Neutrophil (primary cell): ENCODE measurements around the gene CFL1.
A peak's percentile ranks its signal among the peaks of the same experiment; 100 is the strongest.

Source experiments
- H3K27ac ChIP-seq: fragments of 200-600 bp; sonication (generic); 2 replicates; pipeline ENCODE4 v1.5.1; 2016; ENCODE audit warnings: mild to moderate bottlenecking, moderate library complexity
- H3K27me3 ChIP-seq: fragments of 200-600 bp; sonication (generic); 2 replicates; pipeline ENCODE4 v1.6.0; 2016; ENCODE audit warnings: mild to moderate bottlenecking
- H3K36me3 ChIP-seq: fragments of 200-600 bp; sonication (generic); 2 replicates; pipeline ENCODE4 v1.5.1; 2017
- H3K4me1 ChIP-seq, 2 experiments: fragments of 200-600 bp in 1 of 2; sonication (generic) in 1 of 2; 1 replicate in 1 of 2; 2 replicates in 1 of 2; pipeline versions ENCODE4 v1.5.1 to v1.6.1; 2013 to 2016; ENCODE audit warnings: low read depth in 1 of 2, low read length in 1 of 2, mild to moderate bottlenecking in 1 of 2, moderate library complexity in 1 of 2; ENCODE audit not compliant: control insufficient read depth in 1 of 2, insufficient read depth in 1 of 2
- H3K4me3 ChIP-seq, 2 experiments: fragments of 200-600 bp in 1 of 2; sonication (generic) in 1 of 2; 1 replicate in 1 of 2; 2 replicates in 1 of 2; pipeline ENCODE4 v1.5.1; 2013 to 2016; ENCODE audit warnings: low read depth in 1 of 2, low read length in 1 of 2, mild to moderate bottlenecking in 1 of 2, moderate library complexity in 1 of 2
- H3K9me3 ChIP-seq: fragments of 200-600 bp; sonication (generic); 2 replicates; pipeline ENCODE4 v1.5.1; 2016
- CTCF ChIP-seq: fragments of 200-600 bp; sonication (generic); IDR thresholded peaks from 2 replicates; pipeline ENCODE4 v1.5.1; 2016; ENCODE audit warnings: antibody characterized with exemption

Gene CFL1

GRCh38 chr11:65821107-65821506 is 36.9 kb downstream of the CFL1 start:
- Histone ChIP-seq H3K27ac (no peak overlapping the region), H3K4me1 (peaks cover 16 to 32% of the 10 kb centered on the region in 2 experiments), H3K27me3 (no peaks in the 10 kb centered on the region), H3K36me3 (no peaks in the 10 kb centered on the region), H3K4me3 (no peak overlapping the region), H3K9me3 (no peaks in the 10 kb centered on the region)
- no peak for TF ChIP-seq CTCF

- peak; percentile 100 for TF ChIP-seq CTCF
- Histone ChIP-seq H3K27ac (peak overlapping the region; percentile 94), H3K36me3 (no peaks in the 10 kb centered on the region), H3K27me3 (no peaks in the 10 kb centered on the region), H3K4me3 (peak overlapping the region; percentile 62 to 75), H3K4me1 (peaks cover 32 to 48% of the 10 kb centered on the region in 2 experiments), H3K9me3 (no peaks in the 10 kb centered on the region)
Measured at GRCh38 chr11:65817835-65818680, 39.9 kb downstream of the CFL1 start.

DNA sequence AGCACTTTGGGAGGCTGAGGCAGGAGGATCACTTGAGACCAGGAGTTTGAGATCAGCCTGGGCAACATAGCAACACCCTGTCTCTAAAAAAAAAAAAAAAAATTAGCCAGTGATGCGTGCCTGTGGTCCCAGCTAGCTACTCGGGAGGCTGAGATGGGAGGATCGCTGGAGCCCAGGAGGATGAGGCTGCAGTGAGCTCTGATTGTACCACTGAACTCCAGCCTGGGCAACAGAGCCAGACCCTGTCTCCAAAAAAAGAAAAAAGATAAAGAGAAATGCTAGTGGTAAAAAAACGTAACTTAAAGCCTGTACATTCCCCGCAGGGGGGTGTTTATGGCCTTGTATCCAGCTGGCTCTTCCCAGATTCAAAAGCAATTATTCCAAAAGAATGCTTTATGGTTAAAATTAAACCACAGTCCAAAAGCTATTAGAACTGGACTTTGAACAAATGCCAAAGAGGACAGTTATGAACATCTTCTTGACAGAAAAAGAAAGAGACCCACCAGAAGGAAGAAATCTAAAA is 40.6 kb downstream of the CFL1 start:
- Histone ChIP-seq H3K27ac (peak overlapping the region; percentile 94), H3K27me3 (no peaks in the 10 kb centered on the region), H3K4me1 (peaks cover 38 to 54% of the 10 kb centered on the region in 2 experiments), H3K36me3 (no peaks in the 10 kb centered on the region), H3K9me3 (no peaks in the 10 kb centered on the region), H3K4me3 (peak overlapping the region; percentile 62 to 75)
- no peak for TF ChIP-seq CTCF

DNA sequence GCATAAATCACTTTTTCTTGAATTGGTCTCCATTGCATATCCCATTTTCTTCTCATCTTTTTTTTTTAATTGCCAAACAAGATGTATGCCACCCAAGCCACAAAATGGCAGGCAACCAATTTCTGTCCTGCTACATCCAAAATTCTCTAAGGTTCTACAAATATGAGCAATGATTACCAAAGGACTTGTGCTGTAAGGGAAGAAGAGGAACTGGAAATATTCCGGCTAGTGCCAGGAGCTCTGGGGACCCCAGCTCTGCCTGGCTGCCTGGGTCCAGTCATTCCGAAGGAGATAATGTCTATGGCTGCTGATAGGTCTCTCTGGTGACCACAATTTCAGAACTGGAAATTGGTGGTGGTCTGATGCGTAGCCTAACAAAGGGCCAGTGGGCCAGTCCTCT is 41.3 kb downstream of the CFL1 start:
- H3K4me3 ChIP-seq, result no peak overlapping the region
- no peaks in the 10 kb centered on the region for H3K27me3 ChIP-seq
- peak overlapping the region; percentile 94 for H3K27ac ChIP-seq
- no peak for TF ChIP-seq CTCF
- H3K9me3 ChIP-seq, result no peaks in the 10 kb centered on the region
- peaks cover 45 to 61% of the 10 kb centered on the region in 2 experiments for H3K4me1 ChIP-seq
- H3K36me3 ChIP-seq, result no peaks in the 10 kb centered on the region

- no peak for TF ChIP-seq CTCF
- Histone ChIP-seq H3K4me3 (no peak overlapping the region), H3K9me3 (no peaks in the 10 kb centered on the region), H3K4me1 (peaks cover 52 to 67% of the 10 kb centered on the region in 2 experiments), H3K36me3 (no peaks in the 10 kb centered on the region), H3K27ac (no peak overlapping the region), H3K27me3 (no peaks in the 10 kb centered on the region)
Measured at GRCh38 chr11:65814986-65815565, 42.9 kb downstream of the CFL1 start.
